22Rv1 (cell line): ENCODE results near the gene OR52E1.

ENCODE experiments used
- ZFX ChIP-seq: fragments of 450-650 bp; IDR thresholded peaks from 2 replicates; pipeline ENCODE4 v1.6.1; 2017; ENCODE audit warnings: antibody characterized with exemption, borderline replicate concordance
- TF ChIP-seq, protein P1 (sequence below): fragments of 450-650 bp; IDR thresholded peaks from 2 replicates; pipeline ENCODE4 v1.5.1; 2017; ENCODE audit warnings: mild to moderate bottlenecking

DNA sequence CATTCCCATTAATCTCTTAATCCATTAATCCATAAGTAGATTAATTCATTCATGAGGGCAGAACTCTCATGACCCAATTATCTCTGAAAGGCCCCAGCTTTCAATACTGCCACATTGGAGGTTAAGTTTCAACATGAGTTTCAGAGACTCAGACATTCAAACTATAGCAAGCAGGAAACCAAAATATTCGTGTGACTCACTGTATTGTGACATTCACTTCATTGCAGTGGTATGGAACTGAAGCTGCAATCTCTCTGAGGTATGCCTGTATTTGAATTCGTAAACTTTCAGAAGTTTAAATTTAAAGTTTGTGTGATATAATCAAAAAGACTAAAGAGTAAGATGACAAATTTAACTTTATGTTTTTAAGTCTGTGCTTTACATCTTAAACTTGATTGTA, 26.0 kb upstream of the OR52E1 start:
- TF ChIP-seq, protein P1, sequence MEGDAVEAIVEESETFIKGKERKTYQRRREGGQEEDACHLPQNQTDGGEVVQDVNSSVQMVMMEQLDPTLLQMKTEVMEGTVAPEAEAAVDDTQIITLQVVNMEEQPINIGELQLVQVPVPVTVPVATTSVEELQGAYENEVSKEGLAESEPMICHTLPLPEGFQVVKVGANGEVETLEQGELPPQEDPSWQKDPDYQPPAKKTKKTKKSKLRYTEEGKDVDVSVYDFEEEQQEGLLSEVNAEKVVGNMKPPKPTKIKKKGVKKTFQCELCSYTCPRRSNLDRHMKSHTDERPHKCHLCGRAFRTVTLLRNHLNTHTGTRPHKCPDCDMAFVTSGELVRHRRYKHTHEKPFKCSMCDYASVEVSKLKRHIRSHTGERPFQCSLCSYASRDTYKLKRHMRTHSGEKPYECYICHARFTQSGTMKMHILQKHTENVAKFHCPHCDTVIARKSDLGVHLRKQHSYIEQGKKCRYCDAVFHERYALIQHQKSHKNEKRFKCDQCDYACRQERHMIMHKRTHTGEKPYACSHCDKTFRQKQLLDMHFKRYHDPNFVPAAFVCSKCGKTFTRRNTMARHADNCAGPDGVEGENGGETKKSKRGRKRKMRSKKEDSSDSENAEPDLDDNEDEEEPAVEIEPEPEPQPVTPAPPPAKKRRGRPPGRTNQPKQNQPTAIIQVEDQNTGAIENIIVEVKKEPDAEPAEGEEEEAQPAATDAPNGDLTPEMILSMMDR = no peak
- no peak for TF ChIP-seq ZFX
